RWPE2 (cell line): ENCODE results near the gene PLAAT5.

ENCODE experiments used
- ATAC-seq: fragments of 200-7000 bp; cut with Tn5 transposase; 3 replicates; pipeline ENCODE4 v1.9.1; 2021; ENCODE audit warnings: low read depth
- DNase-seq: peaks from one replicate; pipeline ENCODE4 v3.0.0-alpha.2; 2020; ENCODE audit warnings: low spot score
- H3K27ac ChIP-seq: fragments of 450-650 bp; 2 replicates; pipeline ENCODE4 v1.5.1; 2017; ENCODE audit warnings: mild to moderate bottlenecking; ENCODE audit not compliant: poor library complexity, severe bottlenecking
- H3K27me3 ChIP-seq: fragments of 250-450 bp; sonication (Bioruptor Pico); 2 replicates; pipeline ENCODE4 v1.5.1; 2021; ENCODE audit warnings: mild to moderate bottlenecking, moderate library complexity; ENCODE audit not compliant: insufficient read depth, poor library complexity, severe bottlenecking
- H3K36me3 ChIP-seq: fragments of 250-450 bp; sonication (Bioruptor Pico); 2 replicates; pipeline ENCODE4 v1.5.1; 2020; ENCODE audit warnings: low read depth, mild to moderate bottlenecking, moderate library complexity
- H3K4me1 ChIP-seq: fragments of 250-450 bp; sonication (Bioruptor Pico); 2 replicates; pipeline ENCODE4 v1.5.1; 2021; ENCODE audit warnings: mild to moderate bottlenecking, moderate library complexity; ENCODE audit not compliant: insufficient read depth, poor library complexity, severe bottlenecking
- H3K4me3 ChIP-seq: fragments of 250-450 bp; sonication (Bioruptor Pico); 2 replicates; pipeline ENCODE4 v1.5.1; 2021; ENCODE audit warnings: mild to moderate bottlenecking, moderate library complexity; ENCODE audit not compliant: severe bottlenecking
- H3K9me3 ChIP-seq: fragments of 250-450 bp; sonication (Bioruptor Pico); 2 replicates; pipeline ENCODE4 v1.5.1; 2021; ENCODE audit warnings: mild to moderate bottlenecking, moderate library complexity; ENCODE audit not compliant: severe bottlenecking
- CTCF ChIP-seq: fragments of 450-650 bp; IDR thresholded peaks from one replicate; pipeline ENCODE4 v1.5.1; 2017; ENCODE audit warnings: mild to moderate bottlenecking, moderate library complexity; ENCODE audit not compliant: poor library complexity, severe bottlenecking

PLAAT5 gene

GRCh38 chr11:63504054-63504453, 13.1 kb upstream of the PLAAT5 start:
- Histone ChIP-seq H3K4me3 (no peak overlapping the region), H3K4me1 (no peaks in the 10 kb centered on the region), H3K36me3 (no peaks in the 10 kb centered on the region), H3K27ac (no peak overlapping the region), H3K9me3 (no peaks in the 10 kb centered on the region), H3K27me3 (no peaks in the 10 kb centered on the region)
- no peak for TF ChIP-seq CTCF
- DNase-seq, result no peak
- ATAC-seq, result no peak

- H3K4me1 ChIP-seq, result no peaks in the 10 kb centered on the region
- no peak overlapping the region for H3K27ac ChIP-seq
- H3K4me3 ChIP-seq, result no peak overlapping the region
- no peaks in the 10 kb centered on the region for H3K36me3 ChIP-seq
- no peak for ATAC-seq
- DNase-seq, result no peak
- H3K27me3 ChIP-seq, result no peaks in the 10 kb centered on the region
- no peaks in the 10 kb centered on the region for H3K9me3 ChIP-seq
- TF ChIP-seq CTCF, result no peak
Measured at GRCh38 chr11:63503492-63503891, 12.5 kb upstream of the PLAAT5 start.

GRCh38 chr11:63502252-63502820, 11.4 kb upstream of the PLAAT5 start:
- ATAC-seq (no peak), DNase-seq (no peak)
- Histone ChIP-seq H3K4me3 (no peak overlapping the region), H3K27me3 (no peaks in the 10 kb centered on the region), H3K4me1 (no peaks in the 10 kb centered on the region), H3K36me3 (no peaks in the 10 kb centered on the region), H3K9me3 (no peaks in the 10 kb centered on the region), H3K27ac (no peak overlapping the region)
- no peak for TF ChIP-seq CTCF

GRCh38 chr11:63501236-63501635, 10.3 kb upstream of the PLAAT5 start:
- Histone ChIP-seq H3K36me3 (no peaks in the 10 kb centered on the region), H3K27me3 (no peaks in the 10 kb centered on the region), H3K27ac (no peak overlapping the region), H3K4me1 (no peaks in the 10 kb centered on the region), H3K4me3 (no peak overlapping the region), H3K9me3 (no peaks in the 10 kb centered on the region)
- DNase-seq (no peak), ATAC-seq (no peak)
- no peak for TF ChIP-seq CTCF

- H3K36me3 ChIP-seq, result no peaks in the 10 kb centered on the region
- no peak for TF ChIP-seq CTCF
- H3K27ac ChIP-seq, result no peak overlapping the region
- no peaks in the 10 kb centered on the region for H3K27me3 ChIP-seq
- no peaks in the 10 kb centered on the region for H3K4me1 ChIP-seq
- H3K4me3 ChIP-seq, result no peak overlapping the region
- DNase-seq (no peak), ATAC-seq (no peak)
- no peaks in the 10 kb centered on the region for H3K9me3 ChIP-seq
Measured at GRCh38 chr11:63499874-63500273, 8.9 kb upstream of the PLAAT5 start.
